Measurements from ENCODE around the gene TMEM62. TPM values are rescaled to one million over a fixed set of nuclear protein-coding genes. Genes with fewer than 3 reads are reported as not detected.
A peak's percentile ranks its signal among the peaks of the same experiment; 100 is the strongest.

The TMEM62 gene
- total RNA-seq, 2 experiments from 2014 or later = 24.2 to 27.4 TPM

GRCh38 chr15:43183270-43183669, 49.9 kb downstream of the TMEM62 start:
- ChIA-PET POLR2A (interaction anchor here (1.1 kb wide), 1 partner anchor 12 kb away, joined by 3 read pairs; no protein-coding TSS in a partner anchor), CTCF (ENCODE audit: unreplicated experiment) (no interaction called here)
- DNase-seq (ENCODE audit: low spot score) = no peak
- intact Hi-C loops (cut with micrococcal nuclease; ENCODE audit: unreplicated experiment) = no loop called here
- Histone ChIP-seq H3K4me2 (ENCODE audit: low read length) (no peak overlapping the region), H4K20me1 (ENCODE audit: insufficient read depth, low read length) (no peaks in the 10 kb centered on the region), H3K4me1 (ENCODE audit: insufficient read depth, low read length, poor library complexity, severe bottlenecking) (peaks cover 13% of the 10 kb centered on the region), H2AFZ (ENCODE audit: low read length) (no peak overlapping the region), H3K4me3 (ENCODE audit: low read depth, low read length, poor library complexity, severe bottlenecking) (no peak overlapping the region), H3K27ac (ENCODE audit: low read depth, low read length, poor library complexity, severe bottlenecking) (no peak overlapping the region), H3K9me3 (ENCODE audit: low read length) (no peaks in the 10 kb centered on the region), H3K36me3 (ENCODE audit: insufficient read depth, low read length) (peaks cover 50% of the 10 kb centered on the region), H3K79me2 (ENCODE audit: insufficient read depth, low read depth, low read length) (peaks cover 18% of the 10 kb centered on the region; the same call in 1 of the 2 replicates), H3K9me2 (ENCODE audit: insufficient read depth, low read length) (no peaks in the 10 kb centered on the region)
- BruUV-seq (replicated peaks) = no TSS peak
- no peak for TF ChIP-seq CTCF (conservative IDR thresholded peaks at IDR 0.05; ENCODE audit: low read length)
- no peak for TF ChIP-seq EZH2phosphoT487 (IDR thresholded peaks at IDR 0.05; ENCODE audit: borderline replicate concordance, low read depth, low read length)

DNA sequence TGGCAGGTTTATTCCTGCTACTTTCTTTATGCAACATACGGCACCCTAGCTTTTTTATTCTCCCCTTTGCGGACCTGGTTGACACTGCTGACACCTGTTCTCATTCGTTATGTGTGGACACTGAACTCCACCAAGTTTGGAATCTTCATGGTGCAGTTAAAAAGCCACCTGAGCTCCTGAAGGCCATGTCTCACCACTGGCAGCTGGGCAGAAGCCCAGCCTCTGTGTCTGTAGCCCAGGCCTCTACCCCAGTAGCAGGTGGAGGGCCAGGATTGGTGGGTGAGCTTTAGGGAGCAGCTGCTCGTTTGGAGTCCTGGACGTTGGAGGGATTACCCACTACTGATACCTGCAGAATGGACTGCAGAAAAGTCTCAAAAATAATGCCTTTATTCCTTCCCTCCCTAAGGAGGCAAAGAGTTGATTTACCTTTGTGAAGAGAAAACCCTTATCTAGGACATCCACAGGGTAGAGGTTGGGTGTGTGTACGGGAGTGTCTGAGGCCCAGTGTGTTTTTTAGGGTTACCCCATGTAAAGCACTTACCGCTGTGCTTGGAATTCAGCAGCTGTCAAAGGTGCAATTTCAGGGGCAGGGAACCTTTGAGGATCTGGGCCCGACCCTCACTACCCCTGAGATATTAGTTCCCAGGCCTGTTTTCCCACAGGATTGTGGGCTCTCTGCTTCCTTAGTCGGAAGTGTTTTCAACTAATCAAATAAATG, 51.2 kb downstream of the TMEM62 start:
- H3K4me2 ChIP-seq (ENCODE audit: low read length) = peak overlapping the region; percentile 77
- TF ChIP-seq CTCF (conservative IDR thresholded peaks at IDR 0.05; ENCODE audit: low read length) (no peak), EZH2phosphoT487 (IDR thresholded peaks at IDR 0.05; ENCODE audit: borderline replicate concordance, low read depth, low read length) (no peak)
- peaks cover 44% of the 10 kb centered on the region for H3K36me3 ChIP-seq (ENCODE audit: insufficient read depth, low read length)
- H3K79me2 ChIP-seq (ENCODE audit: insufficient read depth, low read depth, low read length) = peaks cover 18% of the 10 kb centered on the region; the same call in 1 of the 2 replicates
- CTCF ChIA-PET (ENCODE audit: unreplicated experiment) = no interaction called here
- intact Hi-C loops (cut with micrococcal nuclease; ENCODE audit: unreplicated experiment) = loop anchor here (1.0 to 2.0 kb wide), 2 partner anchors 52 to 101 kb away; partner anchors contain the start of gene TMEM62
- POLR2A ChIA-PET = no interaction called here
- BruUV-seq (replicated peaks) = TSS peak; percentile 68
- peaks cover 13% of the 10 kb centered on the region for H3K4me1 ChIP-seq (ENCODE audit: insufficient read depth, low read length, poor library complexity, severe bottlenecking)
- H3K9me3 ChIP-seq (ENCODE audit: low read length) = no peaks in the 10 kb centered on the region
- peak overlapping the region; percentile 86 for H3K4me3 ChIP-seq (ENCODE audit: low read depth, low read length, poor library complexity, severe bottlenecking)
- no peak for DNase-seq (ENCODE audit: low spot score)
- peak overlapping the region; percentile 81; the same call in 1 of the 2 replicates for H2AFZ ChIP-seq (ENCODE audit: low read length)
- H4K20me1 ChIP-seq (ENCODE audit: insufficient read depth, low read length) = no peaks in the 10 kb centered on the region
- H3K27ac ChIP-seq (ENCODE audit: low read depth, low read length, poor library complexity, severe bottlenecking) = peak overlapping the region; percentile 72
- no peaks in the 10 kb centered on the region for H3K9me2 ChIP-seq (ENCODE audit: insufficient read depth, low read length)
